ENCODE measurements around the gene TNS3. TPM values are rescaled to one million over a fixed set of nuclear protein-coding genes. Genes with fewer than 3 reads are reported as not detected.

TNS3 gene
- total RNA-seq, 1 donor from 2014 or later, result 426 TPM

DNA sequence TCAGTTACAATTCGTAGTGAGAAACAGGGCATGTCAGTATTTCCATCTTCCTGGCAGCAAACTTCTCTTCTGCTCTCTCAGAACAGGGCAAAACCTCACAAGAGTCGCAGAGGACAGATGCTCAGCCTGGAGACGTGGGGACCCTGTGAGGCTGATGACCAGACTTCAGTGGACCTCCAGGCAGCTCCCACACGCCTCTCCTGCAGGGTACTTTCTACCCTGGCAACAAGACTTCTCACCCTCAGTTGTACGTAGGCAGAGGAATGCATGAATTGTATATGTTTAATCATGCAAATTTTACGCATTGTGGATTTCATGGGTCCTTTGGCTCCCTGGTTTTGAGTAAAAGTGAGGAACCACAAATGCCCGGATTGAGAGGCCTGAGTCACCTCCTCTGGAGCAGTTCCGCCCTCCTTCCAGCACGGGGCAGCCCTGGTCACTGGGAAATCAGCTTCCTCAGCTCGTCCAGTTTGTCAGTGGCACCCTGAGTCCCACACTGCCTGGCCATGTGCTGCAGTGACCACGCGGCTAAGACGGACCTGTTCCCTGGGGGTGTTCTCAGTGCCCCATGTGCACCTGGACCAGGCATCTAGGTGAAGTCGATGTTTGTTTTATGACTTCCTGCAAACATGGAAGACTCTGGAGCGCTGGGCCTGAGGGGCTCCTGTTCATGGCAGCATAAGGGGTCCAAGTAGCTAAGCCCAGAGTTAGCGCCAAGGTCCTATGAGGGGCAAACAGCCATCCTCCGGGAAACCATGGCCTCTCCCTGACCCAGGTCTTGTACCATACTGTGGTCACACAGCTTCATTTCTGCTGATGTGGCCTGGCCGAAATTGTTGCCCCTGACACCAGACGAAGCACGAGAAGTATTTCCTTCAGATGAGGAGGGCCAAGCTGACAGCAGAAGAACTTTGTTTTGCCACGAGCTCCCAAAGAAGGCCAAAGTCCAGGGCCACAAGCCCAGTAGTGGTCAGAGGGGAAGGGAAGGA, 165.1 kb downstream of the TNS3 start:
- Mint-ChIP-seq H3K36me3 (ENCODE audit: low read depth) (peaks cover 65% of the 10 kb centered on the region), H3K27ac (ENCODE audit: unreplicated experiment) (peak overlapping the region; percentile 27), H3K4me3 (ENCODE audit: unreplicated experiment) (no peak overlapping the region), H3K4me1 (ENCODE audit: low read depth) (peaks cover 38% of the 10 kb centered on the region), H3K27me3 (ENCODE audit: low read depth) (no peaks in the 10 kb centered on the region), H3K9me3 (ENCODE audit: low read depth) (no peaks in the 10 kb centered on the region)
- DNase-seq (ENCODE audit: low spot score), result peak; percentile 67
- TF ChIP-seq, protein P1, sequence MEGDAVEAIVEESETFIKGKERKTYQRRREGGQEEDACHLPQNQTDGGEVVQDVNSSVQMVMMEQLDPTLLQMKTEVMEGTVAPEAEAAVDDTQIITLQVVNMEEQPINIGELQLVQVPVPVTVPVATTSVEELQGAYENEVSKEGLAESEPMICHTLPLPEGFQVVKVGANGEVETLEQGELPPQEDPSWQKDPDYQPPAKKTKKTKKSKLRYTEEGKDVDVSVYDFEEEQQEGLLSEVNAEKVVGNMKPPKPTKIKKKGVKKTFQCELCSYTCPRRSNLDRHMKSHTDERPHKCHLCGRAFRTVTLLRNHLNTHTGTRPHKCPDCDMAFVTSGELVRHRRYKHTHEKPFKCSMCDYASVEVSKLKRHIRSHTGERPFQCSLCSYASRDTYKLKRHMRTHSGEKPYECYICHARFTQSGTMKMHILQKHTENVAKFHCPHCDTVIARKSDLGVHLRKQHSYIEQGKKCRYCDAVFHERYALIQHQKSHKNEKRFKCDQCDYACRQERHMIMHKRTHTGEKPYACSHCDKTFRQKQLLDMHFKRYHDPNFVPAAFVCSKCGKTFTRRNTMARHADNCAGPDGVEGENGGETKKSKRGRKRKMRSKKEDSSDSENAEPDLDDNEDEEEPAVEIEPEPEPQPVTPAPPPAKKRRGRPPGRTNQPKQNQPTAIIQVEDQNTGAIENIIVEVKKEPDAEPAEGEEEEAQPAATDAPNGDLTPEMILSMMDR (IDR thresholded peaks at IDR 0.05), result peak; percentile 25

DNA sequence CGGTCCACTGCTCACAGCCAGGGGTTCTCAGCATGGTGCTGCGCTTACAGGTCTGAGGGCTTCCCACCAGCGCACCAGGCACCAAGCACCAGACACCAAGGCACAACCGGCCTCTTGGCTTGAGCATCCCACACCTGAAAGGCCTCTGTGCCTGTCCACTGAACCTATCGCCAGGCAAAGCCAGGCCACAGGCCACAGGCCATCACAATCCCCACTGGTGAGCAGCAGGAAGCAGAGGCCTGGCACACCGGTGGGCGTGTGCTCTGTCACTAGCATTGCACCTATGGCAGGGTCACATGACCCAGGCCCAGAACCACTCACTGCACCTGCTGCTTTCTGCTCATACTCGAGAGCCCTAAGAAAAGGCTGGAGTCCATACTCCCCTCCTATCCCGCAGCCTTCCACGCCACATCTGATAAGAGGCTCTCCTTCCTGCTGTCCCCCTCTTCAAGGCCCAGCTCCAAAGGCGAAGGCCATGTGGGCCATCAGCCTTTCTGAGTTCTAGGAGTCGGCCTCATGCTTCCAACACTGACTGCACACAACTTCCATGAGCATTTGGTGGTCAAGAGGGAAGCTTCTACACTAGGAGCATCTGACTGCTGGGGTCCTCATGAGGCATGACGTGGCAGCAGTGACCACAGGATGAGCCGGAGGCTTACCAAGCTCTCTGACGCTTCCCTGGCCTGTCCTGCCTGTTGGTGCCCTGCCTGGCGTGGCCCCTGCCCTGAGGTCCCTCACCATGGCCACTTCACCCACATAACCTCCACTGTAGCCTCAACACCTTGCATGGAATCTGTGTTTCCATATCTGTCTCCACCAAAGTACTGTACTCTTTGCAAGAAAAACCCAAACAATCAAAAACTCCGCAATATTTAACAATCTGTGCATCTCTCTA, 166.3 kb downstream of the TNS3 start:
- Mint-ChIP-seq H3K4me3 (ENCODE audit: unreplicated experiment) (no peak overlapping the region), H3K9me3 (ENCODE audit: low read depth) (no peaks in the 10 kb centered on the region), H3K27me3 (ENCODE audit: low read depth) (no peaks in the 10 kb centered on the region), H3K27ac (ENCODE audit: unreplicated experiment) (peak overlapping the region; percentile 69), H3K4me1 (ENCODE audit: low read depth) (peaks cover 38% of the 10 kb centered on the region), H3K36me3 (ENCODE audit: low read depth) (peaks cover 67% of the 10 kb centered on the region)
- TF ChIP-seq, protein P1 (IDR thresholded peaks at IDR 0.05), result no peak
- no peak for DNase-seq (ENCODE audit: low spot score)

DNA sequence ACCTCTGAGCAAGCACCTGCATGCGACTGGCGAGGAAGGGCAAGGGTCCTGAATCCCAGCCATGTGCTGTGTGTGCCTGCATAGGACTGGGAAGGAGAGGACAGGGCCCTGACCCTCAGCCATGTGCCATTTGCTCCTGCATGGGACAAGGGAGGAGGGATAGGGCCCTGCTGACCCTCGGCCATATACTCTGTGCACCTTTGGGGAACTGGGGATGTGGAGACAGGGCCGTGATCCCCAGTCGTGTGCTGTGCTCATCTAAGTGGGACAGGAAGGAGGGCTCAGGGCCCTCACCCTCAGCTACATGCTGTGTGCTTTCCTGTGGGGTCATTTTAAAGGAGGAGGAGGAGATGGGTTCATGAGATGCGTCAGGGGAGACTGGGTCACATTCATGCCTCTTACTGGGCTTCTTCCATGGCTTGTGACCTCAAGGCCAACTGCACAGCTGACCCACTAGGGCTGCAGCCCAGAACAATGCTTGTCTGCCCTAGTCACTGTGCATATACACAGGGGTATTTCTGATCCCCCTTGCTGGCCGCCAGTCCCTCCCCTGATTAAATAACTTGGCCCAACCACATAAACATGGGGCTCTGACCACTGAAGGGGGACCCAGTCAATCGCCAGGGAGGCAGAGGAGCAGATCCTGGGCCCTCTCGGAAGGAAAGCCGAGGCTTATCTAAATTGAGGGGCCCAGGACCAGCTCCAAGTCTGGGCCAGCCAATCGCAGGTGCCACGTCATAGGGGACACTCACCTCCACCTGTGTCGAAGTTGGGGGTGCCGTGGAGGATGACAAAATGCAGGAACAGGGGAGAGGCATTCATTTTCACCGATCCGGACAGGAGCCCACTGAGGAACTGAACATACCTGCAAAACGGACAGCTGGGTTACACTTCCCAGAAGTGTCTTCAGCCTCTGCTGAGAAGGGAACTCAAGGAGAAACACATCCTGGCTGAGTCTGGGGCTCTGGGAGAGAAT, 167.3 kb downstream of the TNS3 start:
- Mint-ChIP-seq H3K9me3 (ENCODE audit: low read depth) (no peaks in the 10 kb centered on the region), H3K27ac (ENCODE audit: unreplicated experiment) (peak overlapping the region; percentile 80), H3K36me3 (ENCODE audit: low read depth) (peaks cover 59% of the 10 kb centered on the region), H3K4me1 (ENCODE audit: low read depth) (peaks cover 29% of the 10 kb centered on the region), H3K27me3 (ENCODE audit: low read depth) (no peaks in the 10 kb centered on the region), H3K4me3 (ENCODE audit: unreplicated experiment) (no peak overlapping the region)
- TF ChIP-seq, protein P1 (IDR thresholded peaks at IDR 0.05), result no peak
- no peak for DNase-seq (ENCODE audit: low spot score)

DNA sequence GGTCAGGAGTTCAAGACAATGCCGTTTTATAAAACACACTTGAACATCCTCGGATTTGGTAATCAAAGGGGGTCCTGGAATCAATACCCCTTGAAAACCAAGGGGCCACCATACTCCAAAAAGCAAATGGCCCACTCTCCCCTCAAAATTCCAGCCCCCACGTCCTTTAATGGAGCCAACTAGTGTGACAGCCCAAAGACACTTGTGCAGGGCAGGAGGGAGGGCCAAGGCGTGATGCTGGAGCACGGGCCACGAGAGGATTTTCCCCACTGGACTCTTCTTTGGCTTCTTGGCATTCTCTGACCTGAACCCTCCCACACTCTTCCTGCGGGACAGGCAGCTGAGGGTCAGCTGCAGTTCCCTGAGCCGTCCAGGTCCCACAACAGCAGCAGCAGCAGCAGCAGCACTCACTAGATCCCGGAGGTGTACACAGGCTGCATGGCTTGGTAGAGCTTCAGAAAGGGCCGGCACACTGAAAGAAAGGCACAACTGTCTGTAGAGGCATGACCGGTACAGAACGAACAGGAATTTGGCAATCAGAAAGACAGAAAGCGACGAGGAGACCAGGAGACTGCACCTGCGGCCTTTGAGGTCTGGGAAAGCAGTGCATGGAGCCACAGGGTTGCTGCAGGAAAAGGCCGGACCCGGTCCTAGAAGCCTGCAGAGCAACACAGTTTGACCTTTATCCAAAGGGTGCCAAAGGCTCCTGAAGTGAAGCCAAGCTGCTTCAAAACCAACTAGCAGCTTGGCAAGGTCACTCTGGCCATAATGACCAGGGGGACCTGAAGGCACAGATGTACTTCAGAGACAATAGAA, 168.2 kb downstream of the TNS3 start:
- no peaks in the 10 kb centered on the region for H3K9me3 Mint-ChIP-seq (ENCODE audit: low read depth)
- peaks cover 55% of the 10 kb centered on the region for H3K36me3 Mint-ChIP-seq (ENCODE audit: low read depth)
- H3K27ac Mint-ChIP-seq (ENCODE audit: unreplicated experiment), result no peak overlapping the region
- no peaks in the 10 kb centered on the region for H3K27me3 Mint-ChIP-seq (ENCODE audit: low read depth)
- DNase-seq (ENCODE audit: low spot score), result no peak
- no peak overlapping the region for H3K4me3 Mint-ChIP-seq (ENCODE audit: unreplicated experiment)
- peaks cover 28% of the 10 kb centered on the region for H3K4me1 Mint-ChIP-seq (ENCODE audit: low read depth)
- TF ChIP-seq, protein P1 (IDR thresholded peaks at IDR 0.05), result no peak

All from chondrocyte (in vitro differentiated cells).